HEK293T (cell line): ENCODE data around the gene ARHGAP33.

Experiments
- CTCF ChIA-PET: fragments of 350-600 bp; formaldehyde crosslinking; extraction: SDS; loops from one replicate; lab custom pipeline; 2021; ENCODE audit warnings: antibody characterized with exemption, inconsistent platforms; lab: Yijun Ruan, JAX
- POLR2A ChIA-PET: fragments of 350-600 bp; formaldehyde crosslinking; extraction: SDS; loops from one replicate; lab custom pipeline; 2020; ENCODE audit warnings: antibody characterized with exemption, inconsistent platforms; lab: Yijun Ruan, JAX
- DNase-seq: peaks from one replicate; pipeline ENCODE4 v3.0.0; 2012; ENCODE audit warnings: mixed read lengths; ENCODE audit errors: extremely low spot score
- ARNT ChIP-seq: fragments of 450-650 bp; IDR thresholded peaks from 2 replicates; pipeline ENCODE4 v1.6.1; 2017; ENCODE audit warnings: mild to moderate bottlenecking
- BHLHE40 ChIP-seq: fragments of 450-650 bp; IDR thresholded peaks from 2 replicates; pipeline ENCODE4 v1.6.1; 2016; ENCODE audit warnings: mild to moderate bottlenecking, moderate library complexity, borderline replicate concordance
- CTBP1 ChIP-seq: fragments of 450-650 bp; IDR thresholded peaks from 2 replicates; pipeline ENCODE4 v1.6.1; 2016; ENCODE audit warnings: borderline replicate concordance
- ELF4 ChIP-seq: fragments of 450-650 bp; IDR thresholded peaks from 2 replicates; pipeline ENCODE4 v1.6.1; 2017; ENCODE audit warnings: antibody characterized with exemption
- FOXA1 ChIP-seq: fragments of 450-650 bp; IDR thresholded peaks from 2 replicates; pipeline ENCODE4 v1.6.1; 2016; ENCODE audit warnings: mild to moderate bottlenecking
- FOXK2 ChIP-seq: fragments of 450-650 bp; IDR thresholded peaks from 2 replicates; pipeline ENCODE4 v1.6.1; 2016; ENCODE audit warnings: mild to moderate bottlenecking
- FOXM1 ChIP-seq: fragments of 450-650 bp; IDR thresholded peaks from 2 replicates; pipeline ENCODE4 v1.6.1; 2017; ENCODE audit warnings: mild to moderate bottlenecking, borderline replicate concordance
- HDGF ChIP-seq: fragments of 450-650 bp; IDR thresholded peaks from 2 replicates; pipeline ENCODE4 v1.6.1; 2017; ENCODE audit warnings: antibody characterized with exemption, borderline replicate concordance
- L3MBTL2 ChIP-seq: fragments of 450-650 bp; conservative IDR thresholded peaks from 2 replicates; pipeline ENCODE4 v1.6.1; 2016; ENCODE audit warnings: mild to moderate bottlenecking
- LEF1 ChIP-seq: fragments of 450-650 bp; IDR thresholded peaks from 2 replicates; pipeline ENCODE4 v1.6.1; 2017; ENCODE audit warnings: mild to moderate bottlenecking, borderline replicate concordance
- NFRKB ChIP-seq: fragments of 450-650 bp; IDR thresholded peaks from 2 replicates; pipeline ENCODE4 v1.6.1; 2016; ENCODE audit warnings: mild to moderate bottlenecking, moderate library complexity
- PKNOX1 ChIP-seq: fragments of 450-650 bp; IDR thresholded peaks from 2 replicates; pipeline ENCODE4 v1.6.1; 2016
- SP1 ChIP-seq: fragments of 450-650 bp; IDR thresholded peaks from 2 replicates; pipeline ENCODE4 v1.6.1; 2017
- SUZ12 ChIP-seq: fragments of 450-650 bp; IDR thresholded peaks from 2 replicates; pipeline ENCODE4 v1.6.1; 2016; ENCODE audit warnings: mild to moderate bottlenecking
- TARDBP ChIP-seq: fragments of 450-650 bp; IDR thresholded peaks from 2 replicates; pipeline ENCODE4 v1.6.1; 2016
- ZNF384 ChIP-seq: fragments of 450-650 bp; IDR thresholded peaks from 2 replicates; pipeline ENCODE4 v1.6.1; 2016

The ARHGAP33 gene

DNA sequence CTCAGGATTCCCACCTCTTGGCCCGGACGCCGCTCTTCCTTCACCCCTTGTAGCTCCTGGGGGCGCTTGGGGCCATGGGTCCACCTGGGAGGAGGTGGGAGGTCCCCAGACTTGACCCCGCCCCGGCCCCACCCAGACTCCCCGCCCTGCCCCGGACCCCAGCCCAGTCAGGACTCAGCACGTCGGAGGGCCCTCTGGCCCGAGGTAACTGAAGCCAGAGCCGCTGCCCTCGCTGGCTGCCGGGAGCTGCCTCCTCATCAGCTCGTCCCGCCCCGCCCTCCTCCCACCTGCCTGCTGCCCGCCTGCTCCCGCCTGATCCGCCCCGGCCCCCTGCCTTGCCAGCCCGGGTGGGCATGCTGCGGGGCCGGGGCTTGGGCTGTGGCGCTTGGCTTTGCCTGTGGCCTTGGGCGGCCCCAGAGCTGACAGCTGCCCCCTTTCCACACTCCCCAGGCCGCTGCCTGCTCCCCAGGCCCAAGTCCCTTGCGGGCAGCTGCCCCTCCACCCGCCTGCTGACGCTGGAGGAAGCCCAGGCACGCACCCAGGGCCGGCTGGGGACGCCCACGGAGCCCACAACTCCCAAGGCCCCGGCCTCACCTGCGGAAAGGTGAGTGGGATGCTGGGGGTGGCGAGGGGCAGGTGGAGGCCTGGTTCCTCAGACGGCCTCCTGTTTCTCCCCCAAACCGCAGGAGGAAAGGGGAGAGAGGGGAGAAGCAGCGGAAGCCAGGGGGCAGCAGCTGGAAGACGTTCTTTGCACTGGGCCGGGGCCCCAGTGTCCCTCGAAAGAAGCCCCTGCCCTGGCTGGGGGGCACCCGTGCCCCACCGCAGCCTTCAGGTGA is 9.4 kb downstream of the ARHGAP33 start:
- no peak for DNase-seq
- TF ChIP-seq BHLHE40, result no peak
- TF ChIP-seq CTBP1, result no peak
- TF ChIP-seq ELF4, result no peak
- no peak for TF ChIP-seq NFRKB
- no peak for TF ChIP-seq TARDBP
- no peak for TF ChIP-seq L3MBTL2
- no peak for TF ChIP-seq FOXA1
- no peak for TF ChIP-seq ZNF384
- no peak for TF ChIP-seq SUZ12
- TF ChIP-seq LEF1, result no peak
- TF ChIP-seq PKNOX1, result no peak
- no peak for TF ChIP-seq SP1
- POLR2A ChIA-PET, result no interaction called here
- CTCF ChIA-PET, result no interaction called here

GRCh38 chr19:35785339-35785627 is 9.9 kb downstream of the ARHGAP33 start:
- TF ChIP-seq ARNT (no peak), PKNOX1 (no peak), SUZ12 (no peak), FOXK2 (no peak)
- DNase-seq, result no peak
- ChIA-PET POLR2A (no interaction called here), CTCF (no interaction called here)

DNA sequence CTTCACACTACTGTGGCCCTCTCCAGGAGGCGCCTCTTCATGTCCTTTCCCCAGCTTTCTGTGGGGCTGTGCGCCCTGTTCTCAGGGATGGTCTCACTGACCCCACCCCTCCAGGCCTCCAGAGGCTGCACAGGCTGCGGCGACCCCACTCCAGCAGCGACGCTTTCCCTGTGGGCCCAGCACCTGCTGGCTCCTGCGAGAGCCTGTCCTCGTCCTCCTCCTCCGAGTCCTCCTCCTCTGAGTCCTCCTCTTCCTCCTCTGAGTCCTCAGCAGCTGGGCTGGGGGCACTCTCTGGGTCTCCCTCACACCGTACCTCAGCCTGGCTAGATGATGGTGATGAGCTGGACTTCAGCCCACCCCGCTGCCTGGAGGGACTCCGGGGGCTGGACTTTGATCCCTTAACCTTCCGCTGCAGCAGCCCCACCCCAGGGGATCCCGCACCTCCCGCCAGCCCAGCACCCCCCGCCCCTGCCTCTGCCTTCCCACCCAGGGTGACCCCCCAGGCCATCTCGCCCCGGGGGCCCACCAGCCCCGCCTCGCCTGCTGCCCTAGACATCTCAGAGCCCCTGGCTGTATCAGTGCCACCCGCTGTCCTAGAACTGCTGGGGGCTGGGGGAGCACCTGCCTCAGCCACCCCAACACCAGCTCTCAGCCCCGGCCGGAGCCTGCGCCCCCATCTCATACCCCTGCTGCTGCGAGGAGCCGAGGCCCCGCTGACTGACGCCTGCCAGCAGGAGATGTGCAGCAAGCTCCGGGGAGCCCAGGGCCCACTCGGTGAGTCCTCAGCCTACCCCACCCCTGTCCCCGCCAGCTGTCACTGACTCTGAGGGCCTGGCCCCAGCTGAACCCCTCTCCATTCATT is 11.2 kb downstream of the ARHGAP33 start:
- no peak for TF ChIP-seq BHLHE40
- TF ChIP-seq HDGF, result no peak
- no peak for TF ChIP-seq ELF4
- no peak for TF ChIP-seq SP1
- TF ChIP-seq CTBP1, result no peak
- no peak for TF ChIP-seq ARNT
- TF ChIP-seq ZNF384, result no peak
- TF ChIP-seq PKNOX1, result no peak
- TF ChIP-seq L3MBTL2, result no peak
- no peak for TF ChIP-seq NFRKB
- no peak for TF ChIP-seq FOXM1
- no peak for TF ChIP-seq FOXA1
- TF ChIP-seq TARDBP, result no peak
- no peak for TF ChIP-seq FOXK2
- TF ChIP-seq SUZ12, result no peak
- TF ChIP-seq LEF1, result no peak
- ChIA-PET POLR2A (no interaction called here), CTCF (no interaction called here)
- no peak for DNase-seq

GRCh38 chr19:35787227-35787799 is 11.9 kb downstream of the ARHGAP33 start:
- TF ChIP-seq BHLHE40 (no peak), CTBP1 (no peak), FOXA1 (no peak), ZNF384 (no peak)
- no peak for DNase-seq
- CTCF ChIA-PET, result no interaction called here
- POLR2A ChIA-PET, result no interaction called here

DNA sequence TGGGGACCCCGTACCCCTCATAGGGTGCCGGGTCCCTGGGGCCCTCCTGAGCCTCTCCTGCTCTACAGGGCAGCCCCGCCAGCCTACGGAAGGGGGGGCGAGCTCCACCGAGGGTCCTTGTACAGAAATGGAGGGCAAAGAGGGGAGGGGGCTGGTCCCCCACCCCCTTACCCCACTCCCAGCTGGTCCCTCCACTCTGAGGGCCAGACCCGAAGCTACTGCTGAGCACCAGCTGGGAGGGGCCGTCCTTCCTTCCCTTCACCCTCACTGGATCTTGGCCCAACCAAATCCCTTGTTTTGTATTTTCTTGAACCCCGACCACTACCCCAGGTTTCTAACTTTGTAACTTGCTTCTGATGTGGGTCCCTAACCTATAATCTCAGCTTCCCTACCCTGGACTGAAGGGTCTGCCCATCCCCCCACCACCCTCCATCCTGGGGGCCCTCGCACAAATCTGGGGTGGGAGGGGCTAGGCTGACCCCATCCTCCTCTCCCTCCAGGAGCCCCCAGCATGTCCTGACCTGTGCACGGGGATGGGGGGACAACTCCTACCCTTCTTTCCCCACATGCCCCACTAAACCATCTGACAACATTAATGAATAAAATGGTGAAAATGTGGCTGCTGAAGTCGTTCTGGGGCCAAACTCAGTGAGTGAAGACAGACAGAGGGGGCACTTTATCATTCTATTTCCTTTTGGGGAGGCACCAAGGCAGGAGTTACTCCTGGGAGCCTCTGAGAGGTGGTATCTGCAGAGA is 13.0 kb downstream of the ARHGAP33 start:
- CTCF ChIA-PET, result no interaction called here
- POLR2A ChIA-PET, result interaction anchor here (0.6 kb wide), 1 partner anchor 47 kb away, joined by 4 read pairs; no protein-coding TSS in a partner anchor
- TF ChIP-seq PKNOX1, result no peak
- TF ChIP-seq SUZ12, result no peak
- TF ChIP-seq LEF1, result no peak
- no peak for TF ChIP-seq CTBP1
- TF ChIP-seq HDGF, result no peak
- TF ChIP-seq NFRKB, result no peak
- DNase-seq, result no peak
